Upper lobe of left lung (tissue), 6 donors: Measurements from ENCODE around the gene ADPGK. TPM values are rescaled to one million over a fixed set of nuclear protein-coding genes. Genes with fewer than 3 reads are reported as not detected.

Experiments
- ATAC-seq, 2 donors: fragments of 200-7000 bp; cut with Tn5 transposase; one replicate each; pipeline ENCODE4 v1.9.1; 2022; ENCODE audit warnings: mild to moderate bottlenecking in 2 of 2, moderate library complexity in 2 of 2; ENCODE audit not compliant: low FRiP score in 2 of 2
- DNase-seq, 2 donors: peaks; one replicate each; pipeline ENCODE4 v3.0.0-alpha.2; 2019 to 2020
- H3K27ac ChIP-seq, 4 donors: fragments of 200-600 bp; sonication (generic); one replicate each; pipeline ENCODE4 v1.5.1; 2016 to 2019
- H3K27me3 ChIP-seq, 4 donors: fragments of 200-600 bp; sonication (generic); one replicate each; pipeline ENCODE4 v1.5.1; 2017 to 2019
- H3K36me3 ChIP-seq, 4 donors: fragments of 200-600 bp; sonication (generic); one replicate each; pipeline ENCODE4 v1.5.1; 2016 to 2019
- H3K4me1 ChIP-seq, 4 donors: fragments of 200-600 bp; sonication (generic); one replicate each; pipeline ENCODE4 v1.5.1; 2018 to 2019
- H3K4me3 ChIP-seq, 4 donors: fragments of 200-600 bp; sonication (generic); one replicate each; pipeline ENCODE4 v1.5.1; 2017 to 2019; ENCODE audit warnings: mild to moderate bottlenecking in 2 of 4, moderate library complexity in 1 of 4
- H3K9me3 ChIP-seq, 4 donors: fragments of 200-600 bp; sonication (generic); one replicate each; pipeline ENCODE4 v1.5.1; 2018 to 2019
- CTCF ChIP-seq, 6 experiments: fragments of 450-650 bp in 4 of 6; fragments of 200-600 bp in 2 of 6; sonication (generic) in 2 of 6; IDR thresholded peaks; one replicate each; pipeline ENCODE4 v1.5.1; 2016 to 2019; ENCODE audit warnings: antibody characterized with exemption in 6 of 6
- EP300 ChIP-seq, 4 donors: sonication (generic); formaldehyde crosslinking; IDR thresholded peaks; one replicate each; pipeline ENCODE4 v1.5.1; 2017; ENCODE audit warnings: antibody characterized with exemption in 4 of 4, control low read depth in 2 of 4
- POLR2A ChIP-seq, 4 donors: fragments of 450-650 bp; IDR thresholded peaks; one replicate each; pipeline ENCODE4 v1.5.1; 2016 to 2017; ENCODE audit warnings: antibody characterized with exemption in 4 of 4, mild to moderate bottlenecking in 2 of 4
- POLR2AphosphoS5 ChIP-seq, 2 donors: sonication (generic); formaldehyde crosslinking; IDR thresholded peaks; one replicate each; pipeline ENCODE4 v1.5.1; 2017; ENCODE audit warnings: antibody characterized with exemption in 2 of 2
- WGBS, 2 donors: methylation state at CpG; one replicate each; pipeline ENCODE4 v1.1.5; 2017 to 2018; 5-methylcytosine and 5-hydroxymethylcytosine counted together
- total RNA-seq, 6 donors: library from RNA; depleted of rRNA in 4 of 6; stranded (reverse); fragments of >200 nt in 4 of 6; gene quantifications; one replicate each; pipeline versions ENCODE4 v1.1.0 to v1.2.1, GENCODE V29; 2016 to 2021
- donor health status: DM: no; HTN: no; CAD: no; lungs with moderate emphysema.
- donor health status: DM: no; HTN: yes; CAD: no; lungs with severe emphysema.

ADPGK gene
- total RNA-seq, 6 donors from 2014 or later: 71.5 to 211 (median 98.1) TPM

GRCh38 chr15:72793766-72794660 is 10.5 kb upstream of the ADPGK start:
- H3K27ac ChIP-seq: no peak overlapping the region

DNA sequence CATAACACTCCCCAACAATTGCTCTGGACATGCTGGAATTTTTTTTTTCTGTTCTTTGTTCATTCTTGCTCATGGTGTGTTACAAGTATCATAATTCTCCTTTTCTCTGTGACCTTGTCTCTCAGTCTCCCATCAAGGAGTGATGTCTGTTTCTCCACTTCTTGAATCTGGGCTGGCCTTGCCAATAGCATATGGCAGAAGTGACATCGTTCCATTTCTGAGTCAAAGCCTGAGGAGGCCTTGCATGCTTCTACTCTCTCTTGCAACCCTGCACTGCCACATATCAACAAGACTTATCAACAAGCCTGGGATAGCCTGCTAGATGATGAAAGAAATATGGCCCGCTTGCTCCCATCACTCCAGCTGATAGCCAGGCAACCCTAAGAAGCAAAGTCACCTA is 8.9 kb upstream of the ADPGK start:
- H3K27me3 ChIP-seq: no peaks in the 10 kb centered on the region
- H3K4me3 ChIP-seq: no peak overlapping the region
- H3K9me3 ChIP-seq: no peaks in the 10 kb centered on the region
- no peak for DNase-seq
- WGBS, 2 donors: 85 to 96% methylated on average over 2 of the region's 2 CpGs
- no peak for ATAC-seq
- H3K4me1 ChIP-seq: peaks cover 10 to 14% (median 11%) of the 10 kb centered on the region in 4 donors
- H3K36me3 ChIP-seq: no peaks in the 10 kb centered on the region
- no peak for TF ChIP-seq POLR2A (IDR thresholded peaks at IDR 0.05)
- no peak overlapping the region for H3K27ac ChIP-seq

More at GRCh38 chr15:72793766-72794660, 10.5 kb upstream of the ADPGK start:
- 68 to 76% methylated on average over 7 of the region's 7 CpGs for WGBS, 2 donors
- DNase-seq: no peak
- Histone ChIP-seq H3K9me3 (no peaks in the 10 kb centered on the region), H3K27me3 (no peaks in the 10 kb centered on the region), H3K4me1 (peaks cover 11 to 18% (median 13%) of the 10 kb centered on the region in 4 donors), H3K36me3 (no peaks in the 10 kb centered on the region), H3K4me3 (no peak overlapping the region)
- ATAC-seq: no peak
- TF ChIP-seq CTCF (IDR thresholded peaks at IDR 0.05) (no peak), EP300 (IDR thresholded peaks at IDR 0.05) (no peak), POLR2AphosphoS5 (IDR thresholded peaks at IDR 0.05) (no peak), POLR2A (IDR thresholded peaks at IDR 0.05) (no peak)

GRCh38 chr15:72790302-72790910 is 6.8 kb upstream of the ADPGK start:
- 42 to 91% methylated on average over 1 of the region's 1 CpG for WGBS, 2 donors
- no peak for DNase-seq
- no peak overlapping the region for H3K4me3 ChIP-seq
- no peaks in the 10 kb centered on the region for H3K27me3 ChIP-seq
- no peak overlapping the region for H3K27ac ChIP-seq
- H3K4me1 ChIP-seq: no peaks in the 10 kb centered on the region
- no peak for TF ChIP-seq POLR2A (IDR thresholded peaks at IDR 0.05)
- no peak for TF ChIP-seq EP300 (IDR thresholded peaks at IDR 0.05)
- no peak for TF ChIP-seq POLR2AphosphoS5 (IDR thresholded peaks at IDR 0.05)
- no peak for TF ChIP-seq CTCF (IDR thresholded peaks at IDR 0.05)
- no peak for ATAC-seq
- no peaks in the 10 kb centered on the region for H3K36me3 ChIP-seq
- H3K9me3 ChIP-seq: no peaks in the 10 kb centered on the region

DNA sequence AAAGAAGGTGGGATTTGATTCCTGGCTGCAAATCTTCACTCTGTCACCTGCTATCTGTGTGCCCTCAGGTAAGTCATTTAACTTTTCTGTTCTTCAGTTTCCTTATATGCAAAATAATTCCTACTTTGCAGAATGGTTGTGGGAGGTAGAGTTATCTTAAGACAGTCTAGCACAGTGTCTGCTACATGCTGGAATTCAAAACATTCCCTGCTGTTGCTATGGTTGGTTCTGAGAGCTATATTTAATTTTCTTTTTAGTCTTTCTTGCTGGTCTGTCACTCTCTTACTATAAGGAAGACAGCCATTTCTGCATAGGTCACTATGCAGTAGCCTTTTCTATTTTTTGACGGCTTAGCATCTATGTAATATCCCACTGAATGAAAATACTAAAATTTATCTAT is 4.0 kb upstream of the ADPGK start:
- 90 to 92% methylated on average over 1 of the region's 1 CpG for WGBS, 2 donors
- Histone ChIP-seq H3K27me3 (no peaks in the 10 kb centered on the region), H3K4me1 (peaks cover 7 to 12% (median 10%) of the 10 kb centered on the region in 4 donors), H3K27ac (no peak overlapping the region), H3K36me3 (no peaks in the 10 kb centered on the region), H3K9me3 (no peaks in the 10 kb centered on the region), H3K4me3 (no peak overlapping the region)
- ATAC-seq (no peak), DNase-seq (no peak)
- TF ChIP-seq POLR2A (IDR thresholded peaks at IDR 0.05): no peak
- TF ChIP-seq CTCF (IDR thresholded peaks at IDR 0.05): no peak
- TF ChIP-seq POLR2AphosphoS5 (IDR thresholded peaks at IDR 0.05): no peak
- no peak for TF ChIP-seq EP300 (IDR thresholded peaks at IDR 0.05)

- Histone ChIP-seq H3K36me3 (no peaks in the 10 kb centered on the region), H3K27me3 (no peaks in the 10 kb centered on the region), H3K27ac (no peak overlapping the region), H3K9me3 (no peaks in the 10 kb centered on the region), H3K4me3 (no peak overlapping the region), H3K4me1 (peaks cover 14 to 20% (median 17%) of the 10 kb centered on the region in 4 donors)
- TF ChIP-seq EP300 (IDR thresholded peaks at IDR 0.05) (no peak), CTCF (IDR thresholded peaks at IDR 0.05) (no peak), POLR2AphosphoS5 (IDR thresholded peaks at IDR 0.05) (no peak)
- 83 to 85% methylated on average over 8 of the region's 8 CpGs for WGBS, 2 donors
- DNase-seq (no peak), ATAC-seq (no peak)
Observed at GRCh38 chr15:72786676-72787345, 3.3 kb upstream of the ADPGK start.
